ENCODE measurements around the gene OR2B6. TPM values are rescaled to one million over a fixed set of nuclear protein-coding genes. Genes with fewer than 3 reads are reported as not detected.

Gene OR2B6
- total RNA-seq, 1 donor from 2014 or later: not detected

DNA sequence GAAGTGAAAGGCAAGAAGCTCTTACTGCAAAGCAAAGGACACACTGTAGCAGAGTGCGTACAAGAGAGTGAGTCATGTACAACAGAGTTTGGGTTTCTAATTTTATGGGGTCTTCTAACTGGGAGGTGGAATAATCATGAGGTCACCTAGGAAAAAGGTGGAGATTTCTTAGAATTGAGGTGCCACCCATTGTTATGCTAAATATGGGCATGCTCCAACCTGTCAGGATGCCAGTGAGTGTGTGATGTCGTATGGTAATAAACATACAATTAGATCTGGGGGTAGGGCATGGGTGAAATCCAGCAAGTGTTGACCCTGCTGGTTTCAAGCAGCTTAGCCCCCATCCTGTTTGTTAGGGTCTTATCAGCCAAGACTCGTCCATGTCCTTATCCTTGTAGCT is 46.6 kb downstream of the OR2B6 start:
- no peak overlapping the region for H3K27ac Mint-ChIP-seq (ENCODE audit: unreplicated experiment)
- H3K4me1 Mint-ChIP-seq (ENCODE audit: low read depth): no peaks in the 10 kb centered on the region
- H3K36me3 Mint-ChIP-seq (ENCODE audit: low read depth): no peaks in the 10 kb centered on the region
- no peak for DNase-seq (ENCODE audit: low spot score)
- no peak overlapping the region for H3K4me3 Mint-ChIP-seq (ENCODE audit: unreplicated experiment)
- H3K27me3 Mint-ChIP-seq (ENCODE audit: low read depth): peaks cover 10% of the 10 kb centered on the region
- no peaks in the 10 kb centered on the region for H3K9me3 Mint-ChIP-seq (ENCODE audit: low read depth)
- TF ChIP-seq, protein P1, sequence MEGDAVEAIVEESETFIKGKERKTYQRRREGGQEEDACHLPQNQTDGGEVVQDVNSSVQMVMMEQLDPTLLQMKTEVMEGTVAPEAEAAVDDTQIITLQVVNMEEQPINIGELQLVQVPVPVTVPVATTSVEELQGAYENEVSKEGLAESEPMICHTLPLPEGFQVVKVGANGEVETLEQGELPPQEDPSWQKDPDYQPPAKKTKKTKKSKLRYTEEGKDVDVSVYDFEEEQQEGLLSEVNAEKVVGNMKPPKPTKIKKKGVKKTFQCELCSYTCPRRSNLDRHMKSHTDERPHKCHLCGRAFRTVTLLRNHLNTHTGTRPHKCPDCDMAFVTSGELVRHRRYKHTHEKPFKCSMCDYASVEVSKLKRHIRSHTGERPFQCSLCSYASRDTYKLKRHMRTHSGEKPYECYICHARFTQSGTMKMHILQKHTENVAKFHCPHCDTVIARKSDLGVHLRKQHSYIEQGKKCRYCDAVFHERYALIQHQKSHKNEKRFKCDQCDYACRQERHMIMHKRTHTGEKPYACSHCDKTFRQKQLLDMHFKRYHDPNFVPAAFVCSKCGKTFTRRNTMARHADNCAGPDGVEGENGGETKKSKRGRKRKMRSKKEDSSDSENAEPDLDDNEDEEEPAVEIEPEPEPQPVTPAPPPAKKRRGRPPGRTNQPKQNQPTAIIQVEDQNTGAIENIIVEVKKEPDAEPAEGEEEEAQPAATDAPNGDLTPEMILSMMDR (IDR thresholded peaks at IDR 0.05): no peak

- no peaks in the 10 kb centered on the region for H3K4me1 Mint-ChIP-seq (ENCODE audit: low read depth)
- no peak for DNase-seq (ENCODE audit: low spot score)
- H3K27ac Mint-ChIP-seq (ENCODE audit: unreplicated experiment): no peak overlapping the region
- H3K27me3 Mint-ChIP-seq (ENCODE audit: low read depth): peaks cover 11% of the 10 kb centered on the region
- H3K4me3 Mint-ChIP-seq (ENCODE audit: unreplicated experiment): no peak overlapping the region
- TF ChIP-seq, protein P1 (IDR thresholded peaks at IDR 0.05): no peak
- H3K36me3 Mint-ChIP-seq (ENCODE audit: low read depth): no peaks in the 10 kb centered on the region
- no peaks in the 10 kb centered on the region for H3K9me3 Mint-ChIP-seq (ENCODE audit: low read depth)
Measured at GRCh38 chr6:28004350-28005151, 47.5 kb downstream of the OR2B6 start.

GRCh38 chr6:28005152-28005890 is 48.3 kb downstream of the OR2B6 start:
- Mint-ChIP-seq H3K4me3 (ENCODE audit: unreplicated experiment) (no peak overlapping the region), H3K27me3 (ENCODE audit: low read depth) (peaks cover 11% of the 10 kb centered on the region), H3K27ac (ENCODE audit: unreplicated experiment) (no peak overlapping the region), H3K9me3 (ENCODE audit: low read depth) (no peaks in the 10 kb centered on the region), H3K4me1 (ENCODE audit: low read depth) (no peaks in the 10 kb centered on the region), H3K36me3 (ENCODE audit: low read depth) (no peaks in the 10 kb centered on the region)
- DNase-seq (ENCODE audit: low spot score): no peak
- TF ChIP-seq, protein P1 (IDR thresholded peaks at IDR 0.05): no peak

DNA sequence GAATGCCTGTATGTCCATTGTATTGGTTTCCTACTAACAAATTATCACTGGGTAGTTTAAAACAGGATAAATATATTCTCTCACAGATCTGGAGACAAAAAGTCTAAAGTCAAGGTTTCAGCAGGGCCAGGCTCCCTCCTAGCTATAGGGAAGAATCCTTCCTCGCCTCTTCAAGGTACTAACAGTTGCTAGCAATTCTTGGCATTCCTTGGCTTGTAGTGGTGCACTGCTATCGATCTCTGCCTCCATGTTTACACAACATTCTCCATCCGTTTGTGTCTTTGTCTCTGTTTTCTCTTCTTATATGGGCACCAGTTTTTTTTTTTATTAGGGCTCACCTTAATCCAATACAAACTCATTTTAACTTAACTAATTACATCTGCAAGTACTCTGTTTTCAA is 48.9 kb downstream of the OR2B6 start:
- TF ChIP-seq, protein P1 (IDR thresholded peaks at IDR 0.05): no peak
- no peaks in the 10 kb centered on the region for H3K4me1 Mint-ChIP-seq (ENCODE audit: low read depth)
- no peak overlapping the region for H3K27ac Mint-ChIP-seq (ENCODE audit: unreplicated experiment)
- peaks cover 11% of the 10 kb centered on the region for H3K27me3 Mint-ChIP-seq (ENCODE audit: low read depth)
- no peaks in the 10 kb centered on the region for H3K9me3 Mint-ChIP-seq (ENCODE audit: low read depth)
- no peak for DNase-seq (ENCODE audit: low spot score)
- no peak overlapping the region for H3K4me3 Mint-ChIP-seq (ENCODE audit: unreplicated experiment)
- no peaks in the 10 kb centered on the region for H3K36me3 Mint-ChIP-seq (ENCODE audit: low read depth)

Other genes with a start within 250 kb of the OR2B6 start
- not detected in 3 replicates for gene OR2B2, start 44.8 kb upstream of the OR2B6 start, total RNA-seq
- 0.25 to 0.39 TPM (median 0.26 TPM) in 3 replicates for gene ZNF165, start 123.3 kb downstream of the OR2B6 start, total RNA-seq
- 2.5 to 3.0 TPM (median 3.0 TPM) in 3 replicates for gene ZSCAN16, start 167.4 kb downstream of the OR2B6 start, total RNA-seq
- 21.4 to 25.6 TPM (median 22.2 TPM) in 3 replicates for gene ZKSCAN8, start 184.6 kb downstream of the OR2B6 start, total RNA-seq

Data from chondrocyte (in vitro differentiated cells).